ENCODE measurements around the gene OGG1.

GRCh38 chr3:9732080-9732739, 17.5 kb upstream of the OGG1 start:
- TF ChIP-seq POLR2A (IDR thresholded peaks at IDR 0.05) (no peak), CTCF (IDR thresholded peaks at IDR 0.05) (no peak)

Data from right lobe of liver (tissue), 4 donors.